Measurements from ENCODE around the gene PSMC1.

GRCh38 chr14:90304502-90304901, 48.1 kb downstream of the PSMC1 start:
- no peak for TF ChIP-seq CTCF (IDR thresholded peaks at IDR 0.05)
- no peak for TF ChIP-seq POLR2AphosphoS5 (IDR thresholded peaks at IDR 0.05)
